HEK293T (cell line): ENCODE measurements around the gene GRIN3A.
"Not testable (repeated sequence)": the region's sequence is repeated elsewhere in the genome, so short reads cannot be mapped to it uniquely, and the experiment has no call there.

Experiments used
- CTCF ChIA-PET: fragments of 350-600 bp; formaldehyde crosslinking; extraction: SDS; loops from one replicate; lab custom pipeline; 2021; ENCODE audit warnings: antibody characterized with exemption, inconsistent platforms; lab: Yijun Ruan, JAX
- POLR2A ChIA-PET: fragments of 350-600 bp; formaldehyde crosslinking; extraction: SDS; loops from one replicate; lab custom pipeline; 2020; ENCODE audit warnings: antibody characterized with exemption, inconsistent platforms; lab: Yijun Ruan, JAX
- DNase-seq: peaks from one replicate; pipeline ENCODE4 v3.0.0; 2012; ENCODE audit warnings: mixed read lengths; ENCODE audit errors: extremely low spot score
- ARNT ChIP-seq: fragments of 450-650 bp; IDR thresholded peaks from 2 replicates; pipeline ENCODE4 v1.6.1; 2017; ENCODE audit warnings: mild to moderate bottlenecking
- BHLHE40 ChIP-seq: fragments of 450-650 bp; IDR thresholded peaks from 2 replicates; pipeline ENCODE4 v1.6.1; 2016; ENCODE audit warnings: mild to moderate bottlenecking, moderate library complexity, borderline replicate concordance
- CTBP1 ChIP-seq: fragments of 450-650 bp; IDR thresholded peaks from 2 replicates; pipeline ENCODE4 v1.6.1; 2016; ENCODE audit warnings: borderline replicate concordance
- ELF4 ChIP-seq: fragments of 450-650 bp; IDR thresholded peaks from 2 replicates; pipeline ENCODE4 v1.6.1; 2017; ENCODE audit warnings: antibody characterized with exemption
- FOXA1 ChIP-seq: fragments of 450-650 bp; IDR thresholded peaks from 2 replicates; pipeline ENCODE4 v1.6.1; 2016; ENCODE audit warnings: mild to moderate bottlenecking
- FOXK2 ChIP-seq: fragments of 450-650 bp; IDR thresholded peaks from 2 replicates; pipeline ENCODE4 v1.6.1; 2016; ENCODE audit warnings: mild to moderate bottlenecking
- FOXM1 ChIP-seq: fragments of 450-650 bp; IDR thresholded peaks from 2 replicates; pipeline ENCODE4 v1.6.1; 2017; ENCODE audit warnings: mild to moderate bottlenecking, borderline replicate concordance
- HDGF ChIP-seq: fragments of 450-650 bp; IDR thresholded peaks from 2 replicates; pipeline ENCODE4 v1.6.1; 2017; ENCODE audit warnings: antibody characterized with exemption, borderline replicate concordance
- L3MBTL2 ChIP-seq: fragments of 450-650 bp; conservative IDR thresholded peaks from 2 replicates; pipeline ENCODE4 v1.6.1; 2016; ENCODE audit warnings: mild to moderate bottlenecking
- LEF1 ChIP-seq: fragments of 450-650 bp; IDR thresholded peaks from 2 replicates; pipeline ENCODE4 v1.6.1; 2017; ENCODE audit warnings: mild to moderate bottlenecking, borderline replicate concordance
- NFRKB ChIP-seq: fragments of 450-650 bp; IDR thresholded peaks from 2 replicates; pipeline ENCODE4 v1.6.1; 2016; ENCODE audit warnings: mild to moderate bottlenecking, moderate library complexity
- SP1 ChIP-seq: fragments of 450-650 bp; IDR thresholded peaks from 2 replicates; pipeline ENCODE4 v1.6.1; 2017
- SUZ12 ChIP-seq: fragments of 450-650 bp; IDR thresholded peaks from 2 replicates; pipeline ENCODE4 v1.6.1; 2016; ENCODE audit warnings: mild to moderate bottlenecking
- TARDBP ChIP-seq: fragments of 450-650 bp; IDR thresholded peaks from 2 replicates; pipeline ENCODE4 v1.6.1; 2016
- ZNF384 ChIP-seq: fragments of 450-650 bp; IDR thresholded peaks from 2 replicates; pipeline ENCODE4 v1.6.1; 2016
- TF ChIP-seq, protein P1 (sequence below): fragments of 450-650 bp; IDR thresholded peaks from 2 replicates; pipeline ENCODE4 v1.6.1; 2016

Gene GRIN3A

DNA sequence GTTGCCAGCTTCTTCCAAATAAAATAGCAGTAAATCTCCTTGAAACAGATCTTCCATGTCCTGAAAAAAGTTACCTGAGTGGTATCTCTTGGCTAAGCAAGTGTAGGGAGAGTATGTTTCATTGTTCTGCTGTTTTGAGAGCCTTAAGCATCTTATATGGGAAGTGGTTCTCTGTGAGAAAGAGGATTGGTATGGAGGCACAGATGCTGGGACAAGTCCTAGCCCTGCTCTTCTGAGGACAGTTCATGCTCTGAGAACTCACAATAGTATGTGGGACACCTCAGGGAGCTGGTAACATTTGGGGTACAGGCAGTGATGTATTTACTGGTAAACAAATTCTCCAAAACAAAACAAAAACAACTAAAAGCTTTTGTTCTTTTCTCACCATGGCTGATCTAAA, 145.7 kb downstream of the GRIN3A start:
- ChIA-PET POLR2A (no interaction called here), CTCF (no interaction called here)
- no peak for TF ChIP-seq LEF1
- no peak for TF ChIP-seq HDGF
- TF ChIP-seq L3MBTL2: no peak
- DNase-seq: no peak

DNA sequence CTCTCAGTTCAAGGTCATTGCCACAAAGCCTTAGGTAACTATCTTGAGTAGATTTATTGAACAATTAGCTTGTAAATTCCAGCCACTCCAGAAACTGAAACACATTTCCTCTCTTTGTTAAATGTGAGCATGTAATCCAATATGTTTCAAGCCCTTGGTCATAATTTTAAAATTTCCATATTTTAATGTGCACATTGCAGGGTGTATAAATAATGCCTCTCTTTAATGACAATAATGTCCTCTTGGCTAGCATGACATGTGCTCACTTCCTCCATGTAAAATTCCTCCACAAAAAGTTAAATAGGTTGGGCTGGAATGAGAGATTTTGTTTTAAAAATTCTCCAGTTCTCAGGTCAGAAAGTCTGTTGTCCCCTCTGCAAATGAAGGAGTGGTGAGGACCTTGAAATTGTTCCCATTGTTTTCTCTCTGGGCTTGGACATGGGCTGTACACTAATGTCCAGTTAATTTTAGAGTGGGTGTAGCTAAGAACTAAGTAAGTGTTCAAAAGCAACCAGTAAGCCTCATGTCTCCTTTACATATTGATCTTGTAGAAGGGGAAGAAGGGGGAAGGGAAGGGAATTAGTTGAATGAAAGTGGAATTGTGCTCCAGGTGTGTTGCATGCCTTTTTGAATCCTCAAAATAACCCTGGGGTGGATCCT, 146.5 kb downstream of the GRIN3A start:
- TF ChIP-seq NFRKB: no peak
- TF ChIP-seq BHLHE40: no peak
- no peak for TF ChIP-seq HDGF
- no peak for DNase-seq
- ChIA-PET POLR2A (no interaction called here), CTCF (no interaction called here)

DNA sequence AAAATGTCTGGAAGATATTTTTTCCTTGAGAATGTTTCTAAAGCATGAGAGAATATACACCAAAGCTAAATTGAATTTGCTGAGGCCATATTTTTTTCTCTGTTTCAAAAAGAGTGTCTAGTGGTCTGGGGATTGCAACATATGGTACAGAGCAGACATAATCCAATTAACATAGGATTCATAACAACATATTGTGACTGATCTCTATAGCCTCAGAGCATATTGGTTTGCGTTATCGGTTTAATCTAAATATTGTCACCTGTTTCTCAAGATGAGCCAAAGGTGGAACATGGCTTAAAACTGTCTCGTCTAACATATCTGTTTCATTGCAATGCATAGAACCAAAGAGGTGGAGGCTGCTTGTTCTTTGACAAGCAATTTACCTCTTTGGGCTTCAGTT, 147.5 kb downstream of the GRIN3A start:
- ChIA-PET CTCF (no interaction called here), POLR2A (no interaction called here)
- no peak for DNase-seq
- TF ChIP-seq BHLHE40: no peak
- no peak for TF ChIP-seq SUZ12
- TF ChIP-seq, protein P1, sequence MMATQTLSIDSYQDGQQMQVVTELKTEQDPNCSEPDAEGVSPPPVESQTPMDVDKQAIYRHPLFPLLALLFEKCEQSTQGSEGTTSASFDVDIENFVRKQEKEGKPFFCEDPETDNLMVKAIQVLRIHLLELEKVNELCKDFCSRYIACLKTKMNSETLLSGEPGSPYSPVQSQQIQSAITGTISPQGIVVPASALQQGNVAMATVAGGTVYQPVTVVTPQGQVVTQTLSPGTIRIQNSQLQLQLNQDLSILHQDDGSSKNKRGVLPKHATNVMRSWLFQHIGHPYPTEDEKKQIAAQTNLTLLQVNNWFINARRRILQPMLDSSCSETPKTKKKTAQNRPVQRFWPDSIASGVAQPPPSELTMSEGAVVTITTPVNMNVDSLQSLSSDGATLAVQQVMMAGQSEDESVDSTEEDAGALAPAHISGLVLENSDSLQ: no peak
- no peak for TF ChIP-seq FOXM1
- TF ChIP-seq LEF1: no peak
- TF ChIP-seq FOXK2: no peak
- TF ChIP-seq TARDBP: no peak
- no peak for TF ChIP-seq ARNT
- TF ChIP-seq CTBP1: no peak
- no peak for TF ChIP-seq SP1
- no peak for TF ChIP-seq ZNF384
- TF ChIP-seq FOXA1: no peak
- no peak for TF ChIP-seq ELF4
- no peak for TF ChIP-seq L3MBTL2

DNA sequence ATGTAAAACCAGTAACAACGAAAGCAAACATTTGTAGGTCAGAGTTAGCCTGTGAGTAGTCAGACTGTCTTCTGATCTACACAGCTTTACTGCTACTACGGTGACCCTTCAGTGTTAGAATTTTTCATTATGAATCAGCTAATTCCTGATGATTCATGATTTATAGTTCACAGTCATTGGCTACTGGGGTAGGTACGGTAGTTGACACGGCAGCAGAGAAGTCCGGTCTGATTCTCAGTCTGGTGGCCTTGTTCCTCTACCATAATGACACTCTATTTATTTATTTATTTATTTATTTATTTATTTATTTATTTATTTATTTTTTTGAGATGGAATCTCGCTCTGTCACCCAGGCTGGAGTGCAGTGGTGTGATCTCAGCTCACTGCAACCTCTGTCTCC, 148.4 kb downstream of the GRIN3A start:
- POLR2A ChIA-PET, CTCF ChIA-PET, DNase-seq: not testable (repeated sequence)

DNA sequence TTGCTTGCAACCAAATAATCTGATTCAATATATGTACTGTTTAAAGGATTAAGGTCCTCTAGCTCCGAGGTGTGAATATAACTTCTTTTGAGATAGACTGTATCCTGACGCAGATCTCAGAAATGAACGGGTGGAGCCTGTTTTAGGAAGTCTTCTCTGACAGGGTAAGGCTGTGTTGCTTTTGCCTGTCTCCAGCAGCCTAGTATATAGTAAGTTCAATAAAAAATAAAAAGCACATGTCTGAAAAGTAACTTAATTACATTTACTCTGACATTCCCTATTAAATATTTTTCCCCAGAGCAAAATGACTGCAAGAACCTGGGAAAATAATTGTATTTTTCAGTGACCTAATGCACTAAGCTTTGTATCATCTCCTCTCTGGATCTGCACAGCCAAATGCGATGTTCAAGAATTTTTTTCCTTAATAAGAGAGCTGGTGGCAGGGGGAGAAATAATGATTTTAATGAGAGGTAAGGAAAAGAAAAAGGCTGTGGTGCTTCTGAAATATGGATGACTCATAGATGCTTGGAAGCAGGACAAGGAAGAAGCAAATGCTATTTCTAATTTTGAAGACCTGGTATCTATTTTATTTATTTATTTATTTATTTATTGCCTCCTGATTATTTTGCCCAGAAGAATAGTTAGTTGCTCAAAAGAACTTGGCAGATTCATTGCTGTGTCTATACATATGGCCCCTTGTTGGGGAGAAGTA, 151.0 kb downstream of the GRIN3A start:
- no peak for DNase-seq
- CTCF ChIA-PET: no interaction called here
- TF ChIP-seq TARDBP: no peak
- POLR2A ChIA-PET: no interaction called here

DNA sequence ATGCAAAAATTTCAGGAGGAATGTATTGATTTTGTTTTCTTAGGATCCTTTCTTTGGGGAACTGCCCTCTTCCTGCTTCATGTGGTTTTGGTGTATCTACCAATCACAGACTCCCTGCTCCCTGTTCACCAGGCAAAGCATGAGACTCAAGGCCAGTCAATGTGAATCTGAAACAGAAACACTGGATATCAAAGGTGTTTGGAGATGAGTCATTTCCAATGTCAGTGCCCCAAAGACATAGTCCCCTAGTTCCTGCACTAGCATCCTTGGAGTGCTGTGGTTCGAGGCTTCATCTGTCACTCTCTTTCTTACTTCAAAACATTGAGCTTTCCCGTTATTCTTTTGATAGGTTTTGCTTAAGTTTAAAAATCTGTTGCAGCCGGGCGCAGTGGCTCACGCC, 151.8 kb downstream of the GRIN3A start:
- POLR2A ChIA-PET: no interaction called here
- no peak for TF ChIP-seq ELF4
- TF ChIP-seq L3MBTL2: no peak
- TF ChIP-seq FOXK2: no peak
- no peak for TF ChIP-seq LEF1
- TF ChIP-seq, protein P1: no peak
- TF ChIP-seq FOXA1: no peak
- no peak for TF ChIP-seq ZNF384
- TF ChIP-seq ARNT: no peak
- TF ChIP-seq CTBP1: no peak
- TF ChIP-seq FOXM1: no peak
- TF ChIP-seq HDGF: no peak
- no peak for TF ChIP-seq SP1
- TF ChIP-seq BHLHE40: no peak
- no peak for TF ChIP-seq SUZ12
- CTCF ChIA-PET: no interaction called here
- DNase-seq: no peak

DNA sequence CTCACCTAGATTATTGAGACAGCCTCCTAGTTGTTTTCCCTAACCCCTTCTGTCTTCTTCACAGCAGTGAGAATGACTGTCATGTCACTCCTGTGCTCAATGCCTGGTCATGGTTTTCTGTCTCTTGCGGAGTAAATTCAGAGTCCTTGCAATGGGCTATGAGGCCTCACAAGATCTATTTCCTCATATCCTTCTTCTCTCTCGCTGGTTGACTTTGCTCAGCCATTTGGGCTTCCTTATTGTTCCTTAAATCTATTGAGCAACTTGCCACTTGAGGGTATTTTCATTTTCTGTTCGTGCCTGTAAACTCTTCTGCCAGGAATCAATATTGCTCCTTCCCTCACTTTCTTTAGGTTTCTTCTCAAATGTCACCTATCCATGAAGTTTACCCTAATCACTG, 152.7 kb downstream of the GRIN3A start:
- CTCF ChIA-PET: no interaction called here
- POLR2A ChIA-PET: no interaction called here
- no peak for TF ChIP-seq FOXK2
- TF ChIP-seq HDGF: no peak
- no peak for DNase-seq

DNA sequence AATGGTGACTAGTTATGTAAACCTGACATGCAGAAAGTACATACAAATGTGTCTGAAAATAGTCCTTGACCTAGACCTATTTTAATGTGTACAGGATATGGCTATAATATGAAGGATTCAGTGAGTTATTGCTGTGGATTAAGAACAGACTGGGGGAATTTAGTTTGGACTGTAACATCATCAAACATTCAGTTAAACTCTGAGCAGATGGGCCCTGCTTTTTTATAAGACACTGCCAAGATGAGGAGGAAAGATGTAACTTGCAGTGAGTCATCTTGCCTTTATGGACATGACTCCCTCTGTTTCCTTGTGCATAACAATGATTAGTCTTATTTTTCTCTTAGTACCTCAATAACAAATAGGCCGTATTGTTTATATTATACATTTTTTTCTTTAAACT, 155.9 kb downstream of the GRIN3A start:
- TF ChIP-seq BHLHE40: no peak
- no peak for TF ChIP-seq TARDBP
- no peak for TF ChIP-seq ZNF384
- TF ChIP-seq FOXM1: no peak
- TF ChIP-seq HDGF: no peak
- TF ChIP-seq SP1: no peak
- TF ChIP-seq ELF4: no peak
- TF ChIP-seq, protein P1: no peak
- TF ChIP-seq LEF1: no peak
- no peak for TF ChIP-seq FOXA1
- no peak for TF ChIP-seq NFRKB
- TF ChIP-seq ARNT: no peak
- no peak for TF ChIP-seq CTBP1
- TF ChIP-seq SUZ12: no peak
- no peak for TF ChIP-seq L3MBTL2
- CTCF ChIA-PET: no interaction called here
- no peak for DNase-seq
- POLR2A ChIA-PET: no interaction called here
